Prostate gland (tissue), 2 donors: Measurements from ENCODE around the gene DDX6. TPM values are rescaled to one million over a fixed set of nuclear protein-coding genes. Genes with fewer than 3 reads are reported as not detected.

Source experiments
- DNase-seq: peaks from one replicate; pipeline ENCODE4 v3.0.0-alpha.2; 2019; ENCODE audit warnings: low spot score
- H3K27ac ChIP-seq, 2 donors: fragments of 200-600 bp; sonication (generic); 2 replicates each; pipeline ENCODE4 v1.5.1; 2017 to 2019
- H3K27me3 ChIP-seq: fragments of 200-600 bp; sonication (generic); replicated peaks from 2 replicates; pipeline ENCODE4 v1.5.1; 2019; ENCODE audit not compliant: insufficient read depth
- H3K36me3 ChIP-seq, 2 donors: fragments of 200-600 bp; sonication (generic); 1 replicate in 1 of 2; 2 replicates in 1 of 2; pipeline versions ENCODE4 v1.5.1 to v1.8.1; 2017 to 2019
- H3K4me1 ChIP-seq: fragments of 200-600 bp; sonication (generic); replicated peaks from 2 replicates; pipeline ENCODE4 v1.5.1; 2019
- H3K4me3 ChIP-seq, 2 donors: fragments of 200-600 bp; sonication (generic); 2 replicates each; pipeline ENCODE4 v1.5.1; 2017 to 2019
- H3K9me3 ChIP-seq: fragments of 200-600 bp; sonication (generic); 2 replicates; pipeline ENCODE4 v1.5.1; 2017
- CTCF ChIP-seq, 4 experiments: fragments of 200-600 bp in 2 of 4; fragments of 450-650 bp in 2 of 4; sonication (generic) in 2 of 4; IDR thresholded peaks; 1 replicate in 3 of 4; 2 replicates in 1 of 4; pipeline ENCODE4 v1.5.1; 2016 to 2019; ENCODE audit warnings: antibody characterized with exemption in 4 of 4, mild to moderate bottlenecking in 2 of 4, moderate library complexity in 2 of 4
- POLR2A ChIP-seq: fragments of 450-650 bp; IDR thresholded peaks from one replicate; pipeline ENCODE4 v1.6.1; 2016; ENCODE audit warnings: antibody characterized with exemption, mild to moderate bottlenecking
- POLR2AphosphoS5 ChIP-seq: sonication (generic); formaldehyde crosslinking; IDR thresholded peaks from one replicate; pipeline ENCODE4 v1.6.1; 2017; ENCODE audit warnings: antibody characterized with exemption
- WGBS: methylation state at CpG from one replicate; pipeline ENCODE4 v1.1.5; 2018; 5-methylcytosine and 5-hydroxymethylcytosine counted together
- intact Hi-C: fragments of 100-400 bp; cut with DNase I; formaldehyde crosslinking; loops from one replicate; pipeline ENCODE4 v1.14.2; 2022
- total RNA-seq, 2 donors: library from RNA; depleted of rRNA; stranded (reverse); fragments of >200 nt; gene quantifications; one replicate each; pipeline ENCODE4 v1.1.0, GENCODE V29; 2016

DDX6 gene
- total RNA-seq, 2 donors from 2014 or later, result 122 to 127 TPM

GRCh38 chr11:118791961-118792569 is 1.1 kb upstream of the DDX6 start:
- Histone ChIP-seq H3K27ac (peak overlapping the region; percentile 99 to 100), H3K4me1 (peaks cover 6% of the 10 kb centered on the region), H3K36me3 (no peaks in the 10 kb centered on the region), H3K27me3 (no peaks in the 10 kb centered on the region), H3K9me3 (no peaks in the 10 kb centered on the region), H3K4me3 (peak overlapping the region; percentile 78 to 95)
- 2% methylated on average over 39 of the region's 39 CpGs for WGBS
- intact Hi-C loops, result loop anchor here (2.0 kb wide), 2 partner anchors 101 to 139 kb away; no protein-coding TSS in a partner anchor
- TF ChIP-seq POLR2AphosphoS5 (no peak), POLR2A (no peak)
- DNase-seq, result peak; percentile 28

GRCh38 chr11:118790357-118791110 is 430 bp downstream of the DDX6 start:
- peak overlapping the region; percentile 78 to 95 for H3K4me3 ChIP-seq
- peak overlapping the region; percentile 99 to 100 for H3K27ac ChIP-seq
- H3K36me3 ChIP-seq, result no peaks in the 10 kb centered on the region
- H3K9me3 ChIP-seq, result no peaks in the 10 kb centered on the region
- WGBS, result under 1% methylated on average over 46 of the region's 54 CpGs
- no peaks in the 10 kb centered on the region for H3K27me3 ChIP-seq
- peak in 3 of 4 experiments; percentile 29 to 44 (median 40) for TF ChIP-seq CTCF (IDR thresholded peaks at IDR 0.05)
- TF ChIP-seq POLR2AphosphoS5, result no peak
- peaks cover 19% of the 10 kb centered on the region for H3K4me1 ChIP-seq
- intact Hi-C loops, result loop anchor here (2.0 kb wide), 2 partner anchors 100 to 140 kb away; no protein-coding TSS in a partner anchor
- DNase-seq, result peak; percentile 63

- Histone ChIP-seq H3K36me3 (no peaks in the 10 kb centered on the region), H3K9me3 (no peaks in the 10 kb centered on the region), H3K4me1 (peaks cover 19% of the 10 kb centered on the region), H3K27ac (peak overlapping the region; percentile 99 to 100), H3K27me3 (no peaks in the 10 kb centered on the region), H3K4me3 (peak overlapping the region; percentile 78 to 95)
- no peak for TF ChIP-seq CTCF (IDR thresholded peaks at IDR 0.05)
- TF ChIP-seq POLR2A, result no peak
- TF ChIP-seq POLR2AphosphoS5, result peak; percentile 6
- 1% methylated on average over 18 of the region's 18 CpGs for WGBS
- DNase-seq, result peak; percentile 20
- intact Hi-C loops, result loop anchor here (2.0 kb wide), 2 partner anchors 99 to 141 kb away; no protein-coding TSS in a partner anchor
Measured at GRCh38 chr11:118789501-118790356, 1.2 kb downstream of the DDX6 start.

- TF ChIP-seq CTCF (IDR thresholded peaks at IDR 0.05), result no peak
- no peak for TF ChIP-seq POLR2A
- TF ChIP-seq POLR2AphosphoS5, result no peak
- Histone ChIP-seq H3K9me3 (no peaks in the 10 kb centered on the region), H3K27ac (peak overlapping the region in 1 of 2 donors; percentile 11), H3K4me3 (no peak overlapping the region), H3K27me3 (no peaks in the 10 kb centered on the region), H3K36me3 (no peaks in the 10 kb centered on the region), H3K4me1 (peaks cover 19% of the 10 kb centered on the region)
- DNase-seq, result no peak
- intact Hi-C loops, result no loop called here
- 36% methylated on average over 2 of the region's 2 CpGs for WGBS
Measured at GRCh38 chr11:118786657-118787056, 4.3 kb downstream of the DDX6 start.

GRCh38 chr11:118785362-118785761 is 5.6 kb downstream of the DDX6 start:
- Histone ChIP-seq H3K4me1 (peaks cover 19% of the 10 kb centered on the region), H3K4me3 (no peak overlapping the region), H3K27me3 (no peaks in the 10 kb centered on the region), H3K27ac (no peak overlapping the region), H3K9me3 (no peaks in the 10 kb centered on the region), H3K36me3 (no peaks in the 10 kb centered on the region)
- intact Hi-C loops, result no loop called here
- no peak for DNase-seq
- 15% methylated on average over 3 of the region's 3 CpGs for WGBS
- no peak for TF ChIP-seq CTCF (IDR thresholded peaks at IDR 0.05)
